PFSK-1 (cell line): ENCODE results near the gene PRDX3.

Experiments used
- FOXP2 ChIP-seq: optimal IDR thresholded peaks from 2 replicates; pipeline ENCODE3; 2011; ENCODE audit warnings: borderline replicate concordance, control low read depth, inconsistent platforms; ENCODE audit not compliant: insufficient read depth; ENCODE audit errors: extremely low read length, extremely low read depth
- POLR2AphosphoS5 ChIP-seq: IDR thresholded peaks from 2 replicates; pipeline ENCODE4 v1.6.1; 2012; ENCODE audit warnings: low read depth, mild to moderate bottlenecking, control low read depth, low read length, moderate library complexity
- REST ChIP-seq, 2 experiments: IDR thresholded peaks; 2 replicates each; pipeline versions ENCODE4 v1.6.1 to v1.8.0; 2011 to 2012; ENCODE audit warnings: low read depth in 2 of 2, low read length in 2 of 2, control low read depth in 1 of 2, inconsistent platforms in 1 of 2, mild to moderate bottlenecking in 1 of 2, moderate library complexity in 1 of 2; ENCODE audit not compliant: insufficient read depth in 1 of 2
- SIN3A ChIP-seq: IDR thresholded peaks from 2 replicates; pipeline ENCODE4 v1.6.1; 2012; ENCODE audit warnings: mild to moderate bottlenecking, low read length, moderate library complexity, borderline replicate concordance; ENCODE audit not compliant: insufficient read depth
- TAF1 ChIP-seq: IDR thresholded peaks from 2 replicates; pipeline ENCODE4 v1.6.1; 2012; ENCODE audit warnings: low read length, control low read depth, borderline replicate concordance; ENCODE audit not compliant: insufficient read depth

GRCh38 chr10:119183664-119184412 is 5.2 kb upstream of the PRDX3 start:
- TF ChIP-seq REST (IDR thresholded peaks at IDR 0.05; ENCODE audit: insufficient read depth in 1 of 2, low read depth in 2 of 2, low read length in 2 of 2) (no peak), POLR2AphosphoS5 (no peak), TAF1 (no peak), SIN3A (no peak), FOXP2 (no peak)
